ENCODE data around the gene UBA7.
"Not testable (repeated sequence)": the region's sequence is repeated elsewhere in the genome, so short reads cannot be mapped to it uniquely, and the experiment has no call there.

Gene UBA7

GRCh38 chr3:49787536-49787935 lies 26.2 kb downstream of the UBA7 start:
- H3K27me3 Mint-ChIP-seq, result no peaks in the 10 kb centered on the region
- no peaks in the 10 kb centered on the region for H3K9me3 Mint-ChIP-seq
- H3K36me3 Mint-ChIP-seq (ENCODE audit: insufficient read depth), result peaks cover 15% of the 10 kb centered on the region
- DNase-seq (ENCODE audit: low spot score in 2 of 2), result no peak
- H3K4me3 Mint-ChIP-seq, result peak overlapping the region; percentile 88
- ATAC-seq (replicated peaks; ENCODE audit: extremely low read depth, poor library complexity, severe bottlenecking), result no peak
- peak overlapping the region; percentile 96 for H3K27ac Mint-ChIP-seq (ENCODE audit: low read depth)
- peaks cover 29% of the 10 kb centered on the region for H3K4me1 Mint-ChIP-seq

GRCh38 chr3:49787182-49787464 lies 26.6 kb downstream of the UBA7 start:
- no peak for DNase-seq (ENCODE audit: low spot score in 2 of 2)
- H3K27me3 Mint-ChIP-seq, result no peaks in the 10 kb centered on the region
- H3K36me3 Mint-ChIP-seq (ENCODE audit: insufficient read depth), result peaks cover 17% of the 10 kb centered on the region
- H3K4me3 Mint-ChIP-seq, result peak overlapping the region; percentile 88
- H3K9me3 Mint-ChIP-seq, result no peaks in the 10 kb centered on the region
- peak overlapping the region; percentile 96 for H3K27ac Mint-ChIP-seq (ENCODE audit: low read depth)
- H3K4me1 Mint-ChIP-seq, result peaks cover 29% of the 10 kb centered on the region
- no peak for ATAC-seq (replicated peaks; ENCODE audit: extremely low read depth, poor library complexity, severe bottlenecking)

- peaks cover 30% of the 10 kb centered on the region for H3K4me1 Mint-ChIP-seq
These were observed 27.2 kb downstream of the UBA7 start, which contains the start of gene IP6K1 for GRCh38 chr3:49786357-49787181. TSS of gene IP6K1 (minus strand) at chr3:49786542. CDS start at chr3:49748040, 38,502 bp downstream.

GRCh38 chr3:49785565-49786356 lies 28.0 kb downstream of the UBA7 start:
- DNase-seq (ENCODE audit: low spot score in 2 of 2) (peak in 1 of 2 donors; percentile 32), ATAC-seq (replicated peaks; ENCODE audit: extremely low read depth, poor library complexity, severe bottlenecking) (peak; percentile 30)
- Mint-ChIP-seq H3K27ac (ENCODE audit: low read depth) (peak overlapping the region; percentile 83), H3K36me3 (ENCODE audit: insufficient read depth) (peaks cover 21% of the 10 kb centered on the region), H3K27me3 (no peaks in the 10 kb centered on the region), H3K4me1 (peaks cover 38% of the 10 kb centered on the region), H3K4me3 (peak overlapping the region; percentile 88), H3K9me3 (no peaks in the 10 kb centered on the region)

More at GRCh38 chr3:49786357-49787181, 27.2 kb downstream of the UBA7 start, which contains the start of gene IP6K1:
- Mint-ChIP-seq H3K27ac (ENCODE audit: low read depth) (peak within 1 kb of the TSS; percentile 96), H3K36me3 (ENCODE audit: insufficient read depth) (peaks cover 19% of the 10 kb centered on the region), H3K9me3 (no peaks in the 10 kb centered on the region), H3K4me3 (peak within 1 kb of the TSS; percentile 88), H3K27me3 (no peaks in the 10 kb centered on the region)
- ATAC-seq (replicated peaks; ENCODE audit: extremely low read depth, poor library complexity, severe bottlenecking) (peak; percentile 99), DNase-seq (ENCODE audit: low spot score in 2 of 2) (peak; percentile 96 to 99)

GRCh38 chr3:49782277-49782676 lies 31.5 kb downstream of the UBA7 start:
- not testable (repeated sequence) for DNase-seq (ENCODE audit: low spot score in 2 of 2); H3K9me3 Mint-ChIP-seq; H3K27ac Mint-ChIP-seq (ENCODE audit: low read depth); ATAC-seq (replicated peaks; ENCODE audit: extremely low read depth, poor library complexity, severe bottlenecking); H3K27me3 Mint-ChIP-seq; H3K4me3 Mint-ChIP-seq
- H3K4me1 Mint-ChIP-seq, result peaks cover 51% of the 10 kb centered on the region
- H3K36me3 Mint-ChIP-seq (ENCODE audit: insufficient read depth), result peaks cover 35% of the 10 kb centered on the region

GRCh38 chr3:49781415-49782199 lies 32.1 kb downstream of the UBA7 start:
- H3K4me1 Mint-ChIP-seq, result peaks cover 44% of the 10 kb centered on the region
- ATAC-seq (replicated peaks; ENCODE audit: extremely low read depth, poor library complexity, severe bottlenecking) (no peak), DNase-seq (ENCODE audit: low spot score in 2 of 2) (no peak)
- no peaks in the 10 kb centered on the region for H3K27me3 Mint-ChIP-seq
- H3K9me3 Mint-ChIP-seq, result no peaks in the 10 kb centered on the region
- H3K4me3 Mint-ChIP-seq, result no peak overlapping the region
- no peak overlapping the region for H3K27ac Mint-ChIP-seq (ENCODE audit: low read depth)
- H3K36me3 Mint-ChIP-seq (ENCODE audit: insufficient read depth), result peaks cover 39% of the 10 kb centered on the region

- H3K4me3 Mint-ChIP-seq; H3K27me3 Mint-ChIP-seq; H3K9me3 Mint-ChIP-seq; DNase-seq (ENCODE audit: low spot score in 2 of 2); H3K27ac Mint-ChIP-seq (ENCODE audit: low read depth); ATAC-seq (replicated peaks; ENCODE audit: extremely low read depth, poor library complexity, severe bottlenecking): not testable (repeated sequence)
- H3K4me1 Mint-ChIP-seq, result peaks cover 43% of the 10 kb centered on the region
- peaks cover 40% of the 10 kb centered on the region for H3K36me3 Mint-ChIP-seq (ENCODE audit: insufficient read depth)
These were observed 32.8 kb downstream of the UBA7 start for GRCh38 chr3:49780975-49781365.

GRCh38 chr3:49780080-49780974 lies 33.4 kb downstream of the UBA7 start:
- H3K36me3 Mint-ChIP-seq (ENCODE audit: insufficient read depth), result peaks cover 42% of the 10 kb centered on the region
- ATAC-seq (replicated peaks; ENCODE audit: extremely low read depth, poor library complexity, severe bottlenecking), result no peak
- peak overlapping the region; percentile 50 for H3K27ac Mint-ChIP-seq (ENCODE audit: low read depth)
- peaks cover 41% of the 10 kb centered on the region for H3K4me1 Mint-ChIP-seq
- DNase-seq (ENCODE audit: low spot score in 2 of 2), result no peak
- H3K4me3 Mint-ChIP-seq, result peak overlapping the region; percentile 36
- no peaks in the 10 kb centered on the region for H3K9me3 Mint-ChIP-seq
- H3K27me3 Mint-ChIP-seq, result no peaks in the 10 kb centered on the region

- ATAC-seq (replicated peaks; ENCODE audit: extremely low read depth, poor library complexity, severe bottlenecking) (no peak), DNase-seq (ENCODE audit: low spot score in 2 of 2) (no peak)
- Mint-ChIP-seq H3K9me3 (no peaks in the 10 kb centered on the region), H3K4me1 (peaks cover 37% of the 10 kb centered on the region), H3K36me3 (ENCODE audit: insufficient read depth) (peaks cover 42% of the 10 kb centered on the region), H3K27ac (ENCODE audit: low read depth) (peak overlapping the region; percentile 50), H3K4me3 (no peak overlapping the region), H3K27me3 (no peaks in the 10 kb centered on the region)
These were observed 34.2 kb downstream of the UBA7 start for GRCh38 chr3:49779358-49780079.

- ATAC-seq (replicated peaks; ENCODE audit: extremely low read depth, poor library complexity, severe bottlenecking); DNase-seq (ENCODE audit: low spot score in 2 of 2); H3K27me3 Mint-ChIP-seq; H3K9me3 Mint-ChIP-seq; H3K27ac Mint-ChIP-seq (ENCODE audit: low read depth); H3K4me3 Mint-ChIP-seq: not testable (repeated sequence)
- Mint-ChIP-seq H3K36me3 (ENCODE audit: insufficient read depth) (peaks cover 34% of the 10 kb centered on the region), H3K4me1 (peaks cover 38% of the 10 kb centered on the region)
These were observed 37.7 kb downstream of the UBA7 start for GRCh38 chr3:49776101-49776500.

GRCh38 chr3:49775538-49775937 lies 38.2 kb downstream of the UBA7 start:
- H3K27ac Mint-ChIP-seq (ENCODE audit: low read depth), result no peak overlapping the region
- peaks cover 32% of the 10 kb centered on the region for H3K4me1 Mint-ChIP-seq

More at GRCh38 chr3:49775538-49775937, 38.2 kb downstream of the UBA7 start:
- H3K27me3 Mint-ChIP-seq, result no peaks in the 10 kb centered on the region
- ATAC-seq (replicated peaks; ENCODE audit: extremely low read depth, poor library complexity, severe bottlenecking) (no peak), DNase-seq (ENCODE audit: low spot score in 2 of 2) (no peak)
- no peak overlapping the region for H3K4me3 Mint-ChIP-seq
- no peaks in the 10 kb centered on the region for H3K9me3 Mint-ChIP-seq
- peaks cover 34% of the 10 kb centered on the region for H3K36me3 Mint-ChIP-seq (ENCODE audit: insufficient read depth)
